ENCODE data around the gene PCDHGA7. TPM values are rescaled to one million over a fixed set of nuclear protein-coding genes. Genes with fewer than 3 reads are reported as not detected.
"Not testable (repeated sequence)": the region's sequence is repeated elsewhere in the genome, so short reads cannot be mapped to it uniquely, and the experiment has no call there.

Gene PCDHGA7
- total and polyA plus RNA-seq, 2 donors (not counting 3 experiments of a cell fraction or from before 2014, with no cell fraction given), result 0.84 to 1.8 TPM

GRCh38 chr5:141431286-141431685 is 48.7 kb downstream of the PCDHGA7 start:
- FAIRE-seq, result no peak
- intact Hi-C loops (cut with micrococcal nuclease), result no loop called here
- no peaks in the 10 kb centered on the region for H3K9me1 ChIP-seq (replicated peaks; ENCODE audit: control insufficient read depth, extremely low read depth, insufficient read depth, low read length)
- no peaks in the 10 kb centered on the region for H3K79me2 ChIP-seq (ENCODE audit: control insufficient read depth, insufficient read depth, low read length)
- peak; percentile 33 for DNase-seq (ENCODE audit: low read depth, low spot score)
- ChIA-PET POLR2A (interaction anchor here (1.1 to 1.9 kb wide), 2 partner anchors 127 to 133 kb away, joined by 3 to 10 read pairs; no protein-coding TSS in a partner anchor), CTCF (interaction anchor here (1.2 to 6.8 kb wide), 26 partner anchors 10 to 239 kb away, joined by 3 to 308 read pairs (median 20); partner anchors contain the start of genes PCDHB10, PCDHGA10, PCDHGA11 and PCDHGA3)
- H3K4me2 ChIP-seq (ENCODE audit: insufficient read depth, low read length), result peak overlapping the region; percentile 93
- H3K27me3 ChIP-seq (ENCODE audit: control insufficient read depth in 2 of 2, insufficient read depth in 2 of 2, low read length in 2 of 2), result peaks cover 25 to 40% of the 10 kb centered on the region in 2 experiments
- no peaks in the 10 kb centered on the region for H3K36me3 ChIP-seq (ENCODE audit: control insufficient read depth in 2 of 2, extremely low read depth in 1 of 2, insufficient read depth in 2 of 2, low read length in 2 of 2)
- H3K4me1 ChIP-seq (ENCODE audit: control insufficient read depth, extremely low read depth, insufficient read depth, low read length), result peaks cover 17% of the 10 kb centered on the region
- H3K9me3 ChIP-seq (replicated peaks; ENCODE audit: control insufficient read depth, insufficient read depth, low read length), result no peaks in the 10 kb centered on the region
- no peaks in the 10 kb centered on the region for H4K20me1 ChIP-seq (replicated peaks; ENCODE audit: control insufficient read depth, extremely low read depth, insufficient read depth, low read length)
- peak overlapping the region; percentile 86 for H2AFZ ChIP-seq (ENCODE audit: low read depth, low read length)
- no peak overlapping the region for H3K27ac ChIP-seq (ENCODE audit: insufficient read depth, low read depth, low read length)
- peak overlapping the region in 2 of 3 experiments; percentile 40 to 67 for H3K4me3 ChIP-seq (replicated peaks in 1 of 3; ENCODE audit: insufficient read depth in 1 of 3, low read depth in 1 of 3, low read length in 3 of 3)
- no peak overlapping the region for H3K9ac ChIP-seq (replicated peaks; ENCODE audit: extremely low read depth, insufficient read depth, low read length)
- TF ChIP-seq CTCF (IDR thresholded peaks at IDR 0.05; ENCODE audit: extremely low read depth in 1 of 2, insufficient read depth in 1 of 2, low read depth in 1 of 2, low read length in 2 of 2) (no peak), JUN (IDR thresholded peaks at IDR 0.05; ENCODE audit: borderline replicate concordance, insufficient read depth, insufficient read length, low read depth) (no peak), MAX (IDR thresholded peaks at IDR 0.05; ENCODE audit: insufficient read depth, insufficient read length) (no peak), MYC (IDR thresholded peaks at IDR 0.05; ENCODE audit: low read depth, low read length) (no peak), EZH2 (IDR thresholded peaks at IDR 0.05; ENCODE audit: borderline replicate concordance, low read depth, low read length, severe bottlenecking) (no peak)
- dilution Hi-C loops (cut with MboI; ENCODE audit: extremely low pct_ligation_motif_present, low sequenced_read_pairs), result no loop called here
- no TSS peak for BruUV-seq (replicated peaks)

DNA sequence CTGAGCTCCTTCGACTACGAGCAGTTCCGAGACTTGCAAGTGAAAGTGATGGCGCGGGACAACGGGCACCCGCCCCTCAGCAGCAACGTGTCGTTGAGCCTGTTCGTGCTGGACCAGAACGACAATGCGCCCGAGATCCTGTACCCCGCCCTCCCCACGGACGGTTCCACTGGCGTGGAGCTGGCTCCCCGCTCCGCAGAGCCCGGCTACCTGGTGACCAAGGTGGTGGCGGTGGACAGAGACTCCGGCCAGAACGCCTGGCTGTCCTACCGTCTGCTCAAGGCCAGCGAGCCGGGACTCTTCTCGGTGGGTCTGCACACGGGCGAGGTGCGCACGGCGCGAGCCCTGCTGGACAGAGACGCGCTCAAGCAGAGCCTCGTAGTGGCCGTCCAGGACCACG is 49.8 kb downstream of the PCDHGA7 start:
- BruUV-seq (replicated peaks); H4K20me1 ChIP-seq (replicated peaks; ENCODE audit: control insufficient read depth, extremely low read depth, insufficient read depth, low read length); H3K9me1 ChIP-seq (replicated peaks; ENCODE audit: control insufficient read depth, extremely low read depth, insufficient read depth, low read length); FAIRE-seq; H2AFZ ChIP-seq (ENCODE audit: low read depth, low read length); DNase-seq (ENCODE audit: low read depth, low spot score); H3K4me3 ChIP-seq (replicated peaks in 1 of 3; ENCODE audit: insufficient read depth in 1 of 3, low read depth in 1 of 3, low read length in 3 of 3); dilution Hi-C loops (cut with MboI; ENCODE audit: extremely low pct_ligation_motif_present, low sequenced_read_pairs); POLR2A ChIA-PET; H3K9ac ChIP-seq (replicated peaks; ENCODE audit: extremely low read depth, insufficient read depth, low read length); intact Hi-C loops (cut with micrococcal nuclease); H3K9me3 ChIP-seq (replicated peaks; ENCODE audit: control insufficient read depth, insufficient read depth, low read length); H3K36me3 ChIP-seq (ENCODE audit: control insufficient read depth in 2 of 2, extremely low read depth in 1 of 2, insufficient read depth in 2 of 2, low read length in 2 of 2); H3K79me2 ChIP-seq (ENCODE audit: control insufficient read depth, insufficient read depth, low read length); H3K27ac ChIP-seq (ENCODE audit: insufficient read depth, low read depth, low read length): not testable (repeated sequence)
- CTCF ChIA-PET, result interaction anchor here (1.2 to 6.8 kb wide), 8 partner anchors 11 to 131 kb away, joined by 3 to 308 read pairs (median 63); partner anchors contain the start of genes PCDHGA11, PCDHGB7 and PCDHGC4
- Histone ChIP-seq H3K27me3 (ENCODE audit: control insufficient read depth in 2 of 2, insufficient read depth in 2 of 2, low read length in 2 of 2) (peaks cover 20 to 32% of the 10 kb centered on the region in 2 experiments), H3K4me2 (ENCODE audit: insufficient read depth, low read length) (peak overlapping the region; percentile 93), H3K4me1 (ENCODE audit: control insufficient read depth, extremely low read depth, insufficient read depth, low read length) (peaks cover 17% of the 10 kb centered on the region)

DNA sequence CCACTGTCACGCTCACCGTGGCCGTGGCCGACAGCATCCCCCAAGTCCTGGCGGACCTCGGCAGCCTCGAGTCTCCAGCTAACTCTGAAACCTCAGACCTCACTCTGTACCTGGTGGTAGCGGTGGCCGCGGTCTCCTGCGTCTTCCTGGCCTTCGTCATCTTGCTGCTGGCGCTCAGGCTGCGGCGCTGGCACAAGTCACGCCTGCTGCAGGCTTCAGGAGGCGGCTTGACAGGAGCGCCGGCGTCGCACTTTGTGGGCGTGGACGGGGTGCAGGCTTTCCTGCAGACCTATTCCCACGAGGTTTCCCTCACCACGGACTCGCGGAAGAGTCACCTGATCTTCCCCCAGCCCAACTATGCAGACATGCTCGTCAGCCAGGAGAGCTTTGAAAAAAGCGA is 50.2 kb downstream of the PCDHGA7 start:
- CTCF ChIA-PET, result interaction anchor here (1.2 to 6.8 kb wide), 6 partner anchors 11 to 131 kb away, joined by 3 to 308 read pairs (median 125); partner anchors contain the start of genes PCDHGA11 and PCDHGB7
- DNase-seq (ENCODE audit: low read depth, low spot score); H3K27ac ChIP-seq (ENCODE audit: insufficient read depth, low read depth, low read length); intact Hi-C loops (cut with micrococcal nuclease); POLR2A ChIA-PET; H3K4me3 ChIP-seq (replicated peaks in 1 of 3; ENCODE audit: insufficient read depth in 1 of 3, low read depth in 1 of 3, low read length in 3 of 3); H3K4me2 ChIP-seq (ENCODE audit: insufficient read depth, low read length); H3K9me3 ChIP-seq (replicated peaks; ENCODE audit: control insufficient read depth, insufficient read depth, low read length); H4K20me1 ChIP-seq (replicated peaks; ENCODE audit: control insufficient read depth, extremely low read depth, insufficient read depth, low read length); FAIRE-seq; BruUV-seq (replicated peaks); H2AFZ ChIP-seq (ENCODE audit: low read depth, low read length); H3K9me1 ChIP-seq (replicated peaks; ENCODE audit: control insufficient read depth, extremely low read depth, insufficient read depth, low read length); H3K36me3 ChIP-seq (ENCODE audit: control insufficient read depth in 2 of 2, extremely low read depth in 1 of 2, insufficient read depth in 2 of 2, low read length in 2 of 2); H3K9ac ChIP-seq (replicated peaks; ENCODE audit: extremely low read depth, insufficient read depth, low read length); H3K79me2 ChIP-seq (ENCODE audit: control insufficient read depth, insufficient read depth, low read length); dilution Hi-C loops (cut with MboI; ENCODE audit: extremely low pct_ligation_motif_present, low sequenced_read_pairs): not testable (repeated sequence)
- Histone ChIP-seq H3K27me3 (ENCODE audit: control insufficient read depth in 2 of 2, insufficient read depth in 2 of 2, low read length in 2 of 2) (peaks cover 17 to 28% of the 10 kb centered on the region in 2 experiments), H3K4me1 (ENCODE audit: control insufficient read depth, extremely low read depth, insufficient read depth, low read length) (peaks cover 17% of the 10 kb centered on the region)
